ENCODE measurements around the gene C11orf97. TPM values are rescaled to one million over a fixed set of nuclear protein-coding genes. Genes with fewer than 3 reads are reported as not detected.

Gene C11orf97, protein sequence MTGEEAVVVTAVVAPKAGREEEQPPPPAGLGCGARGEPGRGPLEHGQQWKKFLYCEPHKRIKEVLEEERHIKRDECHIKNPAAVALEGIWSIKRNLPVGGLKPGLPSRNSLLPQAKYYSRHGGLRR
- not detected for polyA plus RNA-seq (2012; ENCODE audit: insufficient read depth, insufficient read length, low read depth)

DNA sequence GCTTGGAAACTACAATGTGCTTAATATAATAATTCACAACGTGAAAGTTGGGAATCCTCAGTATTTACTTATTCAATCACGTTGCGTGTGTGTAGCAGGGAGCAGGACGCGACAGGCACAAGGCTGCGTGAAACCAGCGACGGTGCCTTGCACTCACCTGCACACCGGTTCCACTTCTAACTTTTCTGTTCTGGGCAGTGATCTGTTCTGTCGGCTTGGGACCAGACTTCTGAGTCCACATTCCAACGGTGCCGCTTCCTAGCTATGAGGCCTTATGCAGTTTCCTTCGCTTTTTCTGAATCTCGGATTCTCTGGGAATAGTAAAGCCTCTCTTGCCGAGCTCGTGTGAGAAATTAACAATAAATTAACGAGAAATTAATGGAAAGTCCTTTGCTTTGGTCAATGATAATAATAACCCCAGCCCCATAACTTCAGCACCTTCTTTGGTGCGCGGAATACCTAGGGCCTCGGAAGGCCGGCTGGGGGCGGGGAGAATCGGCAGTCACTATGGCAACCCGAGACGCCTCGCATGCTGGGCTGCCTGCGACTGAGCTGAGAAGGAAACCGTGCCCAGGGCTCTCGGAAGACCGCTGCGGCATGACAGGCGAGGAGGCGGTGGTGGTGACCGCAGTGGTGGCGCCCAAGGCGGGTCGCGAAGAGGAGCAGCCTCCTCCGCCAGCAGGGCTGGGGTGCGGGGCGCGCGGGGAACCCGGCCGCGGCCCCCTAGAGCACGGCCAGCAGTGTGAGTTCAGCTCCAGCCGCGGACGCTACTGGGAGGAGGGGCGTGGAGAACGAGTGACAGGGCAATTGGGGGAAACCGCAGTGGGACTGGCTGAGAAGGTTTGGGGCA, at the start of gene C11orf97:
Gene C11orf97, plus strand, starts transcription at position 530 of the 850 bp plus-strand sequence. Its CDS starts 68 bp downstream, at position 598.
- no peaks in the 10 kb centered on the region for H3K36me3 ChIP-seq
- peak within 1 kb of the TSS; percentile 56 for H3K4me3 ChIP-seq (ENCODE audit: low read depth, low read length)
- peaks cover 29% of the 10 kb centered on the region for H3K27me3 ChIP-seq

DNA sequence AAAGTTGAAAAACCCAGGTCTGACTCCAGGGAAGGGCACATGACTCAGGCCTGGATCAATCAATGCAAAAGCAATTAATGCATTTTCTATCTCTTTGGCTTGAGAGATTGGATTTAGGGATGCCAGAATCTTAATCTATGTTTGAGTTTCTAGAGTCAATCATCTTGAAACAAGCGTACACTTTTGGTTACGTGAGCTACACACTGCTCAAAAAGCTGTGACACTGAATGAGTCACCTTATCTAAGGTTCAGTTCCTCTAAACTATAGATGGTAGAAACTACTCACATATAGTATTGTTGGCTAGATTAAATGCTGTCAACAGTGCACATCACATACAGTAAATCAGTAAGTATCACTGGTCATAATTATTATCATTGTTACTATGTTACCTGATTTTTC, 42.8 kb upstream of the C11orf97 start:
- H3K9me3 ChIP-seq = no peaks in the 10 kb centered on the region
- no peak for DNase-seq
- no peak overlapping the region for H3K4me3 ChIP-seq (ENCODE audit: low read depth, low read length)
- peaks cover 11% of the 10 kb centered on the region for H3K36me3 ChIP-seq
- TF ChIP-seq, protein P1, sequence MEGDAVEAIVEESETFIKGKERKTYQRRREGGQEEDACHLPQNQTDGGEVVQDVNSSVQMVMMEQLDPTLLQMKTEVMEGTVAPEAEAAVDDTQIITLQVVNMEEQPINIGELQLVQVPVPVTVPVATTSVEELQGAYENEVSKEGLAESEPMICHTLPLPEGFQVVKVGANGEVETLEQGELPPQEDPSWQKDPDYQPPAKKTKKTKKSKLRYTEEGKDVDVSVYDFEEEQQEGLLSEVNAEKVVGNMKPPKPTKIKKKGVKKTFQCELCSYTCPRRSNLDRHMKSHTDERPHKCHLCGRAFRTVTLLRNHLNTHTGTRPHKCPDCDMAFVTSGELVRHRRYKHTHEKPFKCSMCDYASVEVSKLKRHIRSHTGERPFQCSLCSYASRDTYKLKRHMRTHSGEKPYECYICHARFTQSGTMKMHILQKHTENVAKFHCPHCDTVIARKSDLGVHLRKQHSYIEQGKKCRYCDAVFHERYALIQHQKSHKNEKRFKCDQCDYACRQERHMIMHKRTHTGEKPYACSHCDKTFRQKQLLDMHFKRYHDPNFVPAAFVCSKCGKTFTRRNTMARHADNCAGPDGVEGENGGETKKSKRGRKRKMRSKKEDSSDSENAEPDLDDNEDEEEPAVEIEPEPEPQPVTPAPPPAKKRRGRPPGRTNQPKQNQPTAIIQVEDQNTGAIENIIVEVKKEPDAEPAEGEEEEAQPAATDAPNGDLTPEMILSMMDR (IDR thresholded peaks at IDR 0.05; ENCODE audit: low read depth, low read length) = no peak
- no peaks in the 10 kb centered on the region for H3K4me1 ChIP-seq
- no peaks in the 10 kb centered on the region for H3K27me3 ChIP-seq

More for the DNA sequence above, at the start of gene C11orf97:
- Histone ChIP-seq H3K9me3 (no peaks in the 10 kb centered on the region), H3K4me1 (no peaks in the 10 kb centered on the region)
- DNase-seq = peak; percentile 69
- TF ChIP-seq, protein P1 (IDR thresholded peaks at IDR 0.05; ENCODE audit: low read depth, low read length) = no peak

DNA sequence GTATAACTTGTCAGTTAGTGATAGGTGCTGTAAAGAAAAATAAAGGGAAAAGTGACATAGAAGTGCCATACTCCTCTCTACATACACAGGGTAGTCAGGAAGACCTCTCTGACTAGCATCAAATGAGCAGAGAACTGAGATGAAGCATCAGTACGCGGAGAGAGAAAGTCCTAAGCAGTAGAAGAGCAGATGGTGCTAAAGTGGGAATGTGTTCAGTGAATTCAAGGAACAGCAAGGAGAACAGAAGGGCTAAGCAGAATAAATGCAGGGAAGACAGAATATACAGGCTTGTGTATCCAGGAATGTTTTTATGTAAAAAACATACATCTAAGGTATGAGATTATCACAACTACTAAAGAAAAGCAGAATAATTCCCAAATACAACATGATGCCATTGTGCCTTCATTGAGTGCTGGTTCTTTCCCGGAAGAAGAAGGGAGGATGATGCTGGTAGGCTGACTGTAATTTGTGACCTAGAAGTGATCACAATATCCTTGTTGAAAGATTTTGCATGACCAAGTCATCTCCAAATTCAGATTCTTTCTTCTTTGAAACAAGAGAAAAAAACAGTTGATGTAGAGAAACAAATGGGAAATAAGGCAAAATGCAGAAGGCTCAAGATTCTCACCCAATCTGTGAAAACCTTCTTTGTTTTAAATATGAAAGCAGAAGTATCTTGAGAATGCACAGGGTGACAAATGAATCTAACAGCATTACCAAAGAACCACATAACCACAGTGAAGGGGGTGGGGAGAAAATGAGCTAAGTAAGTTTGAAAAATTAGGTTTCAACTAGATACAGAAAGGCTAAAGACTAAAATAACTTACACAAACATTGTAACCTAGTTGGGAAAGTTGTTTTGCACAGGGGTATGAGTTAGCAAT, 39.1 kb upstream of the C11orf97 start:
- Histone ChIP-seq H3K4me3 (ENCODE audit: low read depth, low read length) (no peak overlapping the region), H3K9me3 (no peaks in the 10 kb centered on the region), H3K4me1 (no peaks in the 10 kb centered on the region), H3K36me3 (peaks cover 20% of the 10 kb centered on the region), H3K27me3 (no peaks in the 10 kb centered on the region)
- DNase-seq = no peak
- TF ChIP-seq, protein P1 (IDR thresholded peaks at IDR 0.05; ENCODE audit: low read depth, low read length) = no peak

DNA sequence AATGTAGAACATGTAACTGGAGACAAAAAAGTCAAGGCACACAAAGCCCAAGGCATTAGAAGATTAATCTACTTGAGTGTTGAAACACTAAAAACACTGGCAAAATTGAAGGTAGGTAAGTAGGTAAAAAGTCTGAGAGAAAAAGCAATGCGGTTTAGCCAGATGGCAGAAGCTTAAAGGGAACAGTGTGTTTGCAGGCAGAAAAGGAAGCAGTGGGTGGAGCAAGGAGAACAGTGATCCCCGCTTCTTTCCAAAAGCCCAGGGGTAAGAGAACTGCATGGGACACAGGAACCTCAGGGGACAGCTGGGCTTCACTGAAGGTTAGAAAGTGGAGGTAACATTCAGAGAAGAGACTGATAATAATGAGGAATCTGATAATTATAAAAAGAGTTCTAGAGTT, 34.6 kb upstream of the C11orf97 start:
- H3K4me1 ChIP-seq = no peaks in the 10 kb centered on the region
- no peaks in the 10 kb centered on the region for H3K9me3 ChIP-seq
- peaks cover 32% of the 10 kb centered on the region for H3K36me3 ChIP-seq
- H3K27me3 ChIP-seq = no peaks in the 10 kb centered on the region
- TF ChIP-seq, protein P1 (IDR thresholded peaks at IDR 0.05; ENCODE audit: low read depth, low read length) = no peak
- H3K4me3 ChIP-seq (ENCODE audit: low read depth, low read length) = no peak overlapping the region
- DNase-seq = no peak

DNA sequence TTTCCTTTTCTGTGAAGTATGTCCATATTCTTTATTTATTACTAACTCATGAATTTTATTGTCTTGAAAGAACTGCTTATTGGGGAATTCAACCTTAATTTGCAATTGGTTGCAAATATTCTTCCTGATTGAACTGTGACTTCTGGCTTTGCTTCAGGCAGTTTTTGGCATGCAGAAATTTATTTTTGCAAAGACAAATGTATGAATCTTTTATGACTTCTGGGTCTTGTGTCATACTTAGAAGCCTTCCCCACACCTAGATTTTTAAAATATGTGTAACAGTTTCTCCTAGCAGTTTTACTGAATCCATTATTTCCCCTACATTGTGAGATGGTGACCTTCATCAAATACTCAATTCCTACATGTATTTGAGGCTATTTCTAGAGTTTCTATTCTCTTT, 30.9 kb upstream of the C11orf97 start:
- no peak for DNase-seq
- H3K4me1 ChIP-seq = no peaks in the 10 kb centered on the region
- TF ChIP-seq, protein P1 (IDR thresholded peaks at IDR 0.05; ENCODE audit: low read depth, low read length) = no peak
- no peaks in the 10 kb centered on the region for H3K9me3 ChIP-seq
- H3K36me3 ChIP-seq = peaks cover 59% of the 10 kb centered on the region
- no peaks in the 10 kb centered on the region for H3K27me3 ChIP-seq
- no peak overlapping the region for H3K4me3 ChIP-seq (ENCODE audit: low read depth, low read length)

Measured in BE2C (cell line).